ENCODE results near the gene TBCC.

Gene TBCC

GRCh38 chr6:42769836-42770235, 23.9 kb upstream of the TBCC start:
- no peak for DNase-seq

- DNase-seq, result no peak
Observed at GRCh38 chr6:42769051-42769450, 23.1 kb upstream of the TBCC start.

- DNase-seq, result no peak
Observed at GRCh38 chr6:42766163-42766670, 20.3 kb upstream of the TBCC start.

GRCh38 chr6:42764911-42765648, 19.2 kb upstream of the TBCC start:
- no peak for DNase-seq

- DNase-seq, result no peak
Observed at GRCh38 chr6:42762950-42763349, 17.0 kb upstream of the TBCC start.

GRCh38 chr6:42762426-42762859, 16.5 kb upstream of the TBCC start:
- no peak for DNase-seq

GRCh38 chr6:42761287-42762067, 15.6 kb upstream of the TBCC start:
- DNase-seq, result no peak

GRCh38 chr6:42758756-42759430, 13.0 kb upstream of the TBCC start:
- no peak for DNase-seq

GRCh38 chr6:42756722-42757121, 10.8 kb upstream of the TBCC start:
- DNase-seq, result no peak

GRCh38 chr6:42754759-42755158, 8.9 kb upstream of the TBCC start:
- no peak for DNase-seq

- DNase-seq, result no peak
Observed at GRCh38 chr6:42751055-42751454, 5.2 kb upstream of the TBCC start.

GRCh38 chr6:42748203-42748898, 2.4 kb upstream of the TBCC start:
- no peak for DNase-seq

GRCh38 chr6:42746463-42747391, 824 bp upstream of the TBCC start:
- DNase-seq, result peak; percentile 70

- DNase-seq, result no peak
Observed at GRCh38 chr6:42745083-42745639, 742 bp downstream of the TBCC start.

GRCh38 chr6:42744351-42744893, 1.5 kb downstream of the TBCC start:
- DNase-seq, result no peak

- peak; percentile 78 for DNase-seq
Observed at GRCh38 chr6:42742116-42742894, 3.6 kb downstream of the TBCC start.

- DNase-seq, result peak; percentile 13
Observed at GRCh38 chr6:42740725-42741124, 5.2 kb downstream of the TBCC start.

GRCh38 chr6:42735976-42736375, 9.9 kb downstream of the TBCC start:
- DNase-seq, result peak; percentile 69

- DNase-seq, result peak; percentile 84
Observed at GRCh38 chr6:42733867-42734481, 11.9 kb downstream of the TBCC start.

- DNase-seq, result peak; percentile 29
Observed at GRCh38 chr6:42729731-42730130, 16.2 kb downstream of the TBCC start.

Data from kidney glomerular epithelial cell (primary cell).